ENCODE results near the gene CCSER1.

Gene CCSER1

GRCh38 chr4:90184560-90184959, 57.4 kb downstream of the CCSER1 start:
- no peaks in the 10 kb centered on the region for H3F3A ChIP-seq (ENCODE audit: insufficient read depth)
- H4K20me1 ChIP-seq (ENCODE audit: low read depth, low read length) = no peaks in the 10 kb centered on the region
- no peaks in the 10 kb centered on the region for H3K79me2 ChIP-seq (ENCODE audit: insufficient read depth, low read length)
- no peaks in the 10 kb centered on the region for H3K27me3 ChIP-seq (ENCODE audit: low read length)
- no peaks in the 10 kb centered on the region for H3K9me2 ChIP-seq (replicated peaks; ENCODE audit: insufficient read depth, low read length)
- H3K4me3 ChIP-seq (ENCODE audit: insufficient read depth, low read length, poor library complexity, severe bottlenecking) = no peak overlapping the region
- no peaks in the 10 kb centered on the region for H3K36me3 ChIP-seq (ENCODE audit: low read length)
- no peak overlapping the region for H3K9ac ChIP-seq (ENCODE audit: low read length)
- TF ChIP-seq, protein P1, sequence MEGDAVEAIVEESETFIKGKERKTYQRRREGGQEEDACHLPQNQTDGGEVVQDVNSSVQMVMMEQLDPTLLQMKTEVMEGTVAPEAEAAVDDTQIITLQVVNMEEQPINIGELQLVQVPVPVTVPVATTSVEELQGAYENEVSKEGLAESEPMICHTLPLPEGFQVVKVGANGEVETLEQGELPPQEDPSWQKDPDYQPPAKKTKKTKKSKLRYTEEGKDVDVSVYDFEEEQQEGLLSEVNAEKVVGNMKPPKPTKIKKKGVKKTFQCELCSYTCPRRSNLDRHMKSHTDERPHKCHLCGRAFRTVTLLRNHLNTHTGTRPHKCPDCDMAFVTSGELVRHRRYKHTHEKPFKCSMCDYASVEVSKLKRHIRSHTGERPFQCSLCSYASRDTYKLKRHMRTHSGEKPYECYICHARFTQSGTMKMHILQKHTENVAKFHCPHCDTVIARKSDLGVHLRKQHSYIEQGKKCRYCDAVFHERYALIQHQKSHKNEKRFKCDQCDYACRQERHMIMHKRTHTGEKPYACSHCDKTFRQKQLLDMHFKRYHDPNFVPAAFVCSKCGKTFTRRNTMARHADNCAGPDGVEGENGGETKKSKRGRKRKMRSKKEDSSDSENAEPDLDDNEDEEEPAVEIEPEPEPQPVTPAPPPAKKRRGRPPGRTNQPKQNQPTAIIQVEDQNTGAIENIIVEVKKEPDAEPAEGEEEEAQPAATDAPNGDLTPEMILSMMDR (IDR thresholded peaks at IDR 0.05; ENCODE audit: insufficient read depth, low read length, poor library complexity, severe bottlenecking) = no peak
- TF ChIP-seq EZH2phosphoT487 (conservative IDR thresholded peaks at IDR 0.05; ENCODE audit: low read length) = no peak
- no peak overlapping the region for H3K4me2 ChIP-seq (ENCODE audit: low read depth, low read length, poor library complexity, severe bottlenecking)
- no peak overlapping the region for H3K27ac ChIP-seq (ENCODE audit: low read depth, low read length)
- no peaks in the 10 kb centered on the region for H3K9me3 ChIP-seq (ENCODE audit: insufficient read depth, low read length)
- no peak overlapping the region for H2AFZ ChIP-seq (ENCODE audit: low read depth, low read length, severe bottlenecking)

GRCh38 chr4:90185416-90185815, 58.2 kb downstream of the CCSER1 start:
- no peaks in the 10 kb centered on the region for H3K79me2 ChIP-seq (ENCODE audit: insufficient read depth, low read length)
- H2AFZ ChIP-seq (ENCODE audit: low read depth, low read length, severe bottlenecking) = no peak overlapping the region
- no peak for TF ChIP-seq EZH2phosphoT487 (conservative IDR thresholded peaks at IDR 0.05; ENCODE audit: low read length)
- TF ChIP-seq, protein P1 (IDR thresholded peaks at IDR 0.05; ENCODE audit: insufficient read depth, low read length, poor library complexity, severe bottlenecking) = no peak
- no peak overlapping the region for H3K27ac ChIP-seq (ENCODE audit: low read depth, low read length)
- H3F3A ChIP-seq (ENCODE audit: insufficient read depth) = no peaks in the 10 kb centered on the region
- H3K9ac ChIP-seq (ENCODE audit: low read length) = no peak overlapping the region
- H3K4me2 ChIP-seq (ENCODE audit: low read depth, low read length, poor library complexity, severe bottlenecking) = no peak overlapping the region
- no peaks in the 10 kb centered on the region for H3K9me2 ChIP-seq (replicated peaks; ENCODE audit: insufficient read depth, low read length)
- H3K9me3 ChIP-seq (ENCODE audit: insufficient read depth, low read length) = no peaks in the 10 kb centered on the region
- H3K36me3 ChIP-seq (ENCODE audit: low read length) = no peaks in the 10 kb centered on the region
- no peaks in the 10 kb centered on the region for H3K27me3 ChIP-seq (ENCODE audit: low read length)
- H4K20me1 ChIP-seq (ENCODE audit: low read depth, low read length) = no peaks in the 10 kb centered on the region
- H3K4me3 ChIP-seq (ENCODE audit: insufficient read depth, low read length, poor library complexity, severe bottlenecking) = no peak overlapping the region

DNA sequence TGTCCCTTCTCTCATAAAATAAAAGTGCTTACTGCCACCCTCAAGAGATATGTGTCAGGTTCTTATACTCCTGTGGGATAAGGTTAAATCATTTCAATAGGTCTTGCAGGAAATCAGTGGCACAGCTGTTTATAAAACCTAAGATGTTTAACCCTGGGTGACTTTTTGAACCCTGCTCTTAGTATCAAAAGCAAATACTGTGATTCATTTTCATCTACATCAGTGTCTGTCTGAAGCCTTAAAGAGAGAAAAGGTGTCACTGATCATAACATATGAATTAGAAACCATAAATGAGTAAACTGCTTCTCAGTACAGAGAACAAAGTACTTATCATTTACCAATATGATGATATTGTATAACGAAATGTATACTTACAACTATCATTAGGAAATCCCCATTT, 59.0 kb downstream of the CCSER1 start:
- Histone ChIP-seq H3K36me3 (ENCODE audit: low read length) (no peaks in the 10 kb centered on the region), H3K9me2 (replicated peaks; ENCODE audit: insufficient read depth, low read length) (no peaks in the 10 kb centered on the region), H3K9me3 (ENCODE audit: insufficient read depth, low read length) (no peaks in the 10 kb centered on the region), H3K27ac (ENCODE audit: low read depth, low read length) (no peak overlapping the region), H3K9ac (ENCODE audit: low read length) (no peak overlapping the region), H3K4me3 (ENCODE audit: insufficient read depth, low read length, poor library complexity, severe bottlenecking) (no peak overlapping the region), H2AFZ (ENCODE audit: low read depth, low read length, severe bottlenecking) (no peak overlapping the region), H3F3A (ENCODE audit: insufficient read depth) (no peaks in the 10 kb centered on the region), H3K27me3 (ENCODE audit: low read length) (no peaks in the 10 kb centered on the region), H3K79me2 (ENCODE audit: insufficient read depth, low read length) (no peaks in the 10 kb centered on the region), H3K4me2 (ENCODE audit: low read depth, low read length, poor library complexity, severe bottlenecking) (no peak overlapping the region), H4K20me1 (ENCODE audit: low read depth, low read length) (no peaks in the 10 kb centered on the region)
- TF ChIP-seq EZH2phosphoT487 (conservative IDR thresholded peaks at IDR 0.05; ENCODE audit: low read length) = no peak
- TF ChIP-seq, protein P1 (IDR thresholded peaks at IDR 0.05; ENCODE audit: insufficient read depth, low read length, poor library complexity, severe bottlenecking) = no peak

Data from SU-DHL-6 (cell line).